ENCODE results near the gene AGPS.

- no peak for TF ChIP-seq CTCF (IDR thresholded peaks at IDR 0.05)
- no peak for TF ChIP-seq POLR2A (IDR thresholded peaks at IDR 0.05)
Observed at GRCh38 chr2:177391822-177392372, 676 bp upstream of the AGPS start.
